ENCODE results near the gene PIK3R1.

GRCh38 chr5:68292316-68292715 lies 76.8 kb downstream of the PIK3R1 start:
- no peak for TF ChIP-seq CTCF (IDR thresholded peaks at IDR 0.05)
- no peak for TF ChIP-seq POLR2A (IDR thresholded peaks at IDR 0.05)
